ENCODE data around the gene INSIG1. TPM values are rescaled to one million over a fixed set of nuclear protein-coding genes. Genes with fewer than 3 reads are reported as not detected.

Gene INSIG1
- total RNA-seq, 1 experiment from 2014 or later = 105 TPM

- in situ Hi-C loops (cut with HindIII; ENCODE audit: low pct_unique_long_range_greater_than_20kb, low sequenced_read_pairs) = no loop called here
- no peak for DNase-seq (ENCODE audit: low read depth, low spot score)
Measured at GRCh38 chr7:155310425-155311114, 12.9 kb downstream of the INSIG1 start.

- in situ Hi-C loops (cut with HindIII; ENCODE audit: low pct_unique_long_range_greater_than_20kb, low sequenced_read_pairs) = no loop called here
- DNase-seq (ENCODE audit: low read depth, low spot score) = no peak
Measured at GRCh38 chr7:155311826-155312537, 14.3 kb downstream of the INSIG1 start.

- DNase-seq (ENCODE audit: low read depth, low spot score) = no peak
- in situ Hi-C loops (cut with HindIII; ENCODE audit: low pct_unique_long_range_greater_than_20kb, low sequenced_read_pairs) = no loop called here
Measured at GRCh38 chr7:155312633-155313032, 15.0 kb downstream of the INSIG1 start.

GRCh38 chr7:155313096-155313495 is 15.4 kb downstream of the INSIG1 start:
- no peak for DNase-seq (ENCODE audit: low read depth, low spot score)
- in situ Hi-C loops (cut with HindIII; ENCODE audit: low pct_unique_long_range_greater_than_20kb, low sequenced_read_pairs) = no loop called here

- no peak for DNase-seq (ENCODE audit: low read depth, low spot score)
- in situ Hi-C loops (cut with HindIII; ENCODE audit: low pct_unique_long_range_greater_than_20kb, low sequenced_read_pairs) = no loop called here
Measured at GRCh38 chr7:155315977-155316376, 18.3 kb downstream of the INSIG1 start.

GRCh38 chr7:155316427-155317113 is 18.9 kb downstream of the INSIG1 start:
- in situ Hi-C loops (cut with HindIII; ENCODE audit: low pct_unique_long_range_greater_than_20kb, low sequenced_read_pairs) = no loop called here

GRCh38 chr7:155317114-155317434 is 19.4 kb downstream of the INSIG1 start:
- DNase-seq (ENCODE audit: low read depth, low spot score) = no peak
- in situ Hi-C loops (cut with HindIII; ENCODE audit: low pct_unique_long_range_greater_than_20kb, low sequenced_read_pairs) = no loop called here

More at GRCh38 chr7:155316427-155317113, 18.9 kb downstream of the INSIG1 start:
- no peak for DNase-seq (ENCODE audit: low read depth, low spot score)

GRCh38 chr7:155318245-155318644 is 20.6 kb downstream of the INSIG1 start:
- in situ Hi-C loops (cut with HindIII; ENCODE audit: low pct_unique_long_range_greater_than_20kb, low sequenced_read_pairs) = no loop called here
- DNase-seq (ENCODE audit: low read depth, low spot score) = no peak

GRCh38 chr7:155322530-155322929 is 24.9 kb downstream of the INSIG1 start:
- no peak for DNase-seq (ENCODE audit: low read depth, low spot score)
- in situ Hi-C loops (cut with HindIII; ENCODE audit: low pct_unique_long_range_greater_than_20kb, low sequenced_read_pairs) = no loop called here

- in situ Hi-C loops (cut with HindIII; ENCODE audit: low pct_unique_long_range_greater_than_20kb, low sequenced_read_pairs) = no loop called here
- no peak for DNase-seq (ENCODE audit: low read depth, low spot score)
Measured at GRCh38 chr7:155323001-155323638, 25.4 kb downstream of the INSIG1 start.

GRCh38 chr7:155324012-155324917 is 26.6 kb downstream of the INSIG1 start:
- in situ Hi-C loops (cut with HindIII; ENCODE audit: low pct_unique_long_range_greater_than_20kb, low sequenced_read_pairs) = no loop called here
- no peak for DNase-seq (ENCODE audit: low read depth, low spot score)

- no peak for DNase-seq (ENCODE audit: low read depth, low spot score)
- in situ Hi-C loops (cut with HindIII; ENCODE audit: low pct_unique_long_range_greater_than_20kb, low sequenced_read_pairs) = no loop called here
Measured at GRCh38 chr7:155324918-155325235, 27.2 kb downstream of the INSIG1 start.

GRCh38 chr7:155326385-155326784 is 28.7 kb downstream of the INSIG1 start:
- no peak for DNase-seq (ENCODE audit: low read depth, low spot score)
- in situ Hi-C loops (cut with HindIII; ENCODE audit: low pct_unique_long_range_greater_than_20kb, low sequenced_read_pairs) = no loop called here

- DNase-seq (ENCODE audit: low read depth, low spot score) = no peak
- in situ Hi-C loops (cut with HindIII; ENCODE audit: low pct_unique_long_range_greater_than_20kb, low sequenced_read_pairs) = no loop called here
Measured at GRCh38 chr7:155327590-155328320, 30.1 kb downstream of the INSIG1 start.

GRCh38 chr7:155329225-155329624 is 31.5 kb downstream of the INSIG1 start:
- DNase-seq (ENCODE audit: low read depth, low spot score) = no peak
- in situ Hi-C loops (cut with HindIII; ENCODE audit: low pct_unique_long_range_greater_than_20kb, low sequenced_read_pairs) = no loop called here

- in situ Hi-C loops (cut with HindIII; ENCODE audit: low pct_unique_long_range_greater_than_20kb, low sequenced_read_pairs) = no loop called here
- no peak for DNase-seq (ENCODE audit: low read depth, low spot score)
Measured at GRCh38 chr7:155331396-155331795, 33.7 kb downstream of the INSIG1 start.
